HepG2 (cell line): Measurements from ENCODE around the gene PLEKHA6. TPM values are rescaled to one million over a fixed set of nuclear protein-coding genes. Genes with fewer than 3 reads are reported as not detected.

Experiments
- ATAC-seq: fragments of 200-7000 bp; cut with Tn5 transposase; 3 replicates; pipeline ENCODE4 v1.9.1; 2020; ENCODE audit warnings: mild to moderate bottlenecking, moderate library complexity
- BruUV-seq: library from RNA; stranded (reverse); fragments of 400-500 nt; replicated peaks from 2 replicates; lab custom pipeline; 2021; lab: Mats Ljungman, UMichigan
- CTCF ChIA-PET: fragments of 300-600 bp; formaldehyde crosslinking; extraction: SDS; loops from one replicate; lab custom pipeline; 2021; ENCODE audit warnings: low total read pairs, inconsistent platforms, low intra/inter-chr PET ratio; lab: Yijun Ruan, JAX
- POLR2A ChIA-PET: fragments of 350-600 bp; sonication (Branson Sonifier 250); formaldehyde crosslinking; loops from one replicate; lab custom pipeline; 2020; ENCODE audit warnings: antibody characterized with exemption, inconsistent platforms; lab: Yijun Ruan, JAX
- DNase-seq: peaks from one replicate; pipeline ENCODE4 v3.0.0-alpha.2; 2015; ENCODE audit warnings: low spot score
- FAIRE-seq: peaks from 3 replicates; lab custom pipeline; 2011; peaks lifted over from hg19 to GRCh38; lab: Jason Lieb, UNC
- H2AFZ ChIP-seq: one replicate; pipeline ENCODE4 v1.6.1; 2011; ENCODE audit warnings: low read length, inconsistent platforms
- H3K27ac ChIP-seq: fragments of 300-600 bp; 3 replicates; pipeline ENCODE4 v1.8.0; 2011; ENCODE audit warnings: mixed run types, mild to moderate bottlenecking, mixed read lengths, low read length, inconsistent platforms; ENCODE audit not compliant: insufficient read depth; ENCODE audit errors: extremely low read length
- H3K27me3 ChIP-seq, 2 experiments: fragments of 200-600 bp in 1 of 2; 2 replicates in 1 of 2; 3 replicates in 1 of 2; pipeline versions ENCODE4 v1.6.0 to v1.8.0; 2011; ENCODE audit warnings: low read length in 2 of 2, mild to moderate bottlenecking in 2 of 2, moderate library complexity in 2 of 2, inconsistent platforms in 1 of 2; ENCODE audit not compliant: insufficient read depth in 2 of 2, control insufficient read depth in 1 of 2
- H3K36me3 ChIP-seq, 2 experiments: fragments of 200-600 bp in 1 of 2; replicated peaks in 1 of 2; 2 replicates in 1 of 2; 3 replicates in 1 of 2; pipeline versions ENCODE4 v1.5.1 to v1.8.0; 2011; ENCODE audit warnings: low read length in 2 of 2, inconsistent platforms in 1 of 2; ENCODE audit not compliant: insufficient read depth in 2 of 2, control insufficient read depth in 1 of 2
- H3K4me1 ChIP-seq: 2 replicates; pipeline ENCODE4 v1.5.1; 2012; ENCODE audit warnings: low read length, inconsistent platforms; ENCODE audit not compliant: insufficient read depth
- H3K4me2 ChIP-seq: 2 replicates; pipeline ENCODE4 v1.6.0; 2011; ENCODE audit warnings: low read depth, low read length, inconsistent platforms
- H3K4me3 ChIP-seq, 3 experiments: fragments of 200-600 bp in 1 of 3; sonication (generic), shearing (Covaris generic) in 1 of 3; replicated peaks in 1 of 3; 2 replicates each; pipeline ENCODE4 v1.5.1; 2011 to 2016; ENCODE audit warnings: low read length in 3 of 3, inconsistent platforms in 2 of 3, low read depth in 2 of 3, mild to moderate bottlenecking in 2 of 3, control low read depth in 1 of 3, mixed read lengths in 1 of 3; ENCODE audit not compliant: insufficient read depth in 1 of 3
- H3K79me2 ChIP-seq: one replicate; pipeline ENCODE4 v1.6.1; 2011; ENCODE audit warnings: low read length, inconsistent platforms; ENCODE audit not compliant: insufficient read depth
- H3K9ac ChIP-seq: 2 replicates; pipeline ENCODE4 v1.6.0; 2011; ENCODE audit warnings: mild to moderate bottlenecking, low read depth, low read length, inconsistent platforms; ENCODE audit not compliant: insufficient read depth
- H3K9me3 ChIP-seq: 2 replicates; pipeline ENCODE4 v1.5.1; 2012; ENCODE audit warnings: mild to moderate bottlenecking, low read length
- H4K20me1 ChIP-seq: 2 replicates; pipeline ENCODE4 v1.6.0; 2011; ENCODE audit warnings: inconsistent platforms, mild to moderate bottlenecking, low read length, moderate library complexity; ENCODE audit not compliant: insufficient read depth
- FUBP1 ChIP-seq: sonication (generic); formaldehyde crosslinking; IDR thresholded peaks from 2 replicates; pipeline ENCODE4 v1.5.1; 2020; ENCODE audit warnings: missing genetic modification reagents, mild to moderate bottlenecking, borderline replicate concordance
- GABPA ChIP-seq, 2 experiments: IDR thresholded peaks; 2 replicates each; pipeline ENCODE4 v1.6.1; 2011 to 2016; ENCODE audit warnings: low read depth in 2 of 2, low read length in 1 of 2, missing biosample characterization in 1 of 2, missing genetic modification characterization in 1 of 2
- GTF3A ChIP-seq: sonication (generic); formaldehyde crosslinking; conservative IDR thresholded peaks from 2 replicates; pipeline ENCODE4 v1.4.0; 2020; ENCODE audit warnings: mild to moderate bottlenecking, missing genetic modification reagents
- HOXA3 ChIP-seq: sonication (generic); formaldehyde crosslinking; IDR thresholded peaks from 2 replicates; pipeline ENCODE4 v1.5.0; 2020; ENCODE audit warnings: missing genetic modification reagents
- RBAK ChIP-seq: sonication (generic); formaldehyde crosslinking; IDR thresholded peaks from 2 replicates; pipeline ENCODE4 v1.5.1; 2020; ENCODE audit warnings: mild to moderate bottlenecking, missing genetic modification reagents
- RXRA ChIP-seq: sonication (generic); formaldehyde crosslinking; IDR thresholded peaks from 2 replicates; pipeline ENCODE4 v1.5.1; 2020; ENCODE audit warnings: missing genetic modification reagents
- SPEN ChIP-seq: sonication (generic); formaldehyde crosslinking; IDR thresholded peaks from 2 replicates; pipeline ENCODE4 v1.5.1; 2020; ENCODE audit warnings: low read depth, mild to moderate bottlenecking, missing genetic modification reagents
- TEAD2 ChIP-seq: sonication (generic); formaldehyde crosslinking; IDR thresholded peaks from 2 replicates; pipeline ENCODE4 v1.9.0; 2021; ENCODE audit warnings: missing genetic modification reagents
- ZBTB38 ChIP-seq: sonication (generic); formaldehyde crosslinking; IDR thresholded peaks from 2 replicates; pipeline ENCODE4 v1.5.1; 2020; ENCODE audit warnings: mild to moderate bottlenecking, missing genetic modification reagents
- ZKSCAN1 ChIP-seq: fragments of 150-350 bp; IDR thresholded peaks from 2 replicates; pipeline ENCODE4 v1.6.1; 2014; ENCODE audit warnings: low read length
- ZNF234 ChIP-seq: sonication (generic); formaldehyde crosslinking; conservative IDR thresholded peaks from 2 replicates; pipeline ENCODE4 v1.5.1; 2020; ENCODE audit warnings: mild to moderate bottlenecking, missing genetic modification reagents
- ZNF281 ChIP-seq: sonication (generic); formaldehyde crosslinking; IDR thresholded peaks from 2 replicates; pipeline ENCODE4 v1.4.0; 2020; ENCODE audit warnings: missing genetic modification reagents, borderline replicate concordance
- ZNF691 ChIP-seq: sonication (generic); formaldehyde crosslinking; IDR thresholded peaks from 2 replicates; pipeline ENCODE4 v1.4.0; 2020; ENCODE audit warnings: missing genetic modification reagents, low read depth, mild to moderate bottlenecking, borderline replicate concordance
- ZNF749 ChIP-seq: sonication (generic); formaldehyde crosslinking; IDR thresholded peaks from 2 replicates; pipeline ENCODE4 v1.8.0; 2022; ENCODE audit warnings: mild to moderate bottlenecking, missing genetic modification reagents, moderate library complexity, borderline replicate concordance
- WGBS: methylation state at CpG from one replicate; pipeline ENCODE4 v1.1.6; 2017; ENCODE audit warnings: low lambda C conversion rate; 5-methylcytosine and 5-hydroxymethylcytosine counted together
- in situ Hi-C: cut with HindIII; loops from 2 replicates; pipeline ENCODE4 v1.10.0; 2017; ENCODE audit warnings: low pct_unique_long_range_greater_than_20kb; ENCODE audit not compliant: extremely low pct_ligation_motif_present
- intact Hi-C: fragments of 100-400 bp; cut with micrococcal nuclease; formaldehyde crosslinking; loops from one replicate; pipeline ENCODE4 v1.10.0; 2022; ENCODE audit not compliant: unreplicated experiment
- polyA plus RNA-seq, 8 experiments: library from polyadenylated mRNA; depleted of rRNA in 3 of 8; stranded (reverse) in 7 of 8; unstranded in 1 of 8; fragments of >200 nt; fragmentation: Illumina TruSeq in 4 of 8; extraction: Trizol in 4 of 8; gene quantifications; 2 replicates each; pipeline versions ENCODE4 v1.2.1 to v1.2.3, GENCODE V29; 2011 to 2016; ENCODE audit warnings: low read depth in 4 of 8, missing spikeins in 1 of 8, mixed read lengths in 1 of 8; ENCODE audit not compliant: insufficient read depth in 1 of 8
- total RNA-seq, 5 experiments: library from RNA; depleted of rRNA; stranded (reverse); fragments of >200 nt; fragmentation: Illumina TruSeq; extraction: Trizol; gene quantifications; 2 replicates each; pipeline ENCODE4 v1.2.3, GENCODE V29; 2016; ENCODE audit warnings: low read depth in 1 of 5

PLEKHA6 gene
- total and polyA plus RNA-seq, 2 of the 13 experiments (the other 11 are each of a cell fraction or from before 2014, with no cell fraction given) = 5.3 to 11.4 TPM

- TF ChIP-seq ZNF691 (no peak), ZNF234 (CRISPR knock-in tag) (no peak), HOXA3 (CRISPR knock-in tag) (no peak)
These were observed 25.3 kb downstream of the PLEKHA6 start (continued) for GRCh38 chr1:204334455-204334854.

- Histone ChIP-seq H4K20me1 (no peaks in the 10 kb centered on the region), H3K9ac (no peak overlapping the region), H2AFZ (no peak overlapping the region), H3K4me2 (no peak overlapping the region), H3K4me1 (no peaks in the 10 kb centered on the region), H3K79me2 (peaks cover 5% of the 10 kb centered on the region), H3K36me3 (peaks cover 0 to 2% of the 10 kb centered on the region in 2 experiments; a peak in 2 of 5 replicates), H3K27ac (no peak overlapping the region), H3K4me3 (no peak overlapping the region), H3K27me3 (no peaks in the 10 kb centered on the region), H3K9me3 (no peaks in the 10 kb centered on the region)
- in situ Hi-C loops (no loop called here), intact Hi-C loops (no loop called here)
- BruUV-seq = no TSS peak
- no peak for ATAC-seq
- no peak for TF ChIP-seq GABPA (IDR thresholded peaks at IDR 0.05; ENCODE audit: low read depth, low read length)
- TF ChIP-seq GABPA (CRISPR knock-in tag; IDR thresholded peaks at IDR 0.05; ENCODE audit: low read depth) = no peak
- TF ChIP-seq RBAK (CRISPR knock-in tag) = no peak
- TF ChIP-seq TEAD2 (CRISPR knock-in tag) = no peak
- no peak for TF ChIP-seq ZNF749 (CRISPR knock-in tag)
- no peak for TF ChIP-seq RXRA (CRISPR knock-in tag)
- TF ChIP-seq ZNF281 = no peak
- TF ChIP-seq GTF3A = no peak
- TF ChIP-seq SPEN = no peak
- no peak for TF ChIP-seq ZBTB38 (CRISPR knock-in tag)
- TF ChIP-seq FUBP1 (CRISPR knock-in tag) = no peak
- TF ChIP-seq ZKSCAN1 = no peak
- CTCF ChIA-PET = no interaction called here
- WGBS = 97% methylated on average over 2 of the region's 2 CpGs
- FAIRE-seq = no peak
- POLR2A ChIA-PET = no interaction called here
- no peak for DNase-seq
These were observed 26.3 kb downstream of the PLEKHA6 start for GRCh38 chr1:204333427-204333826.
